ENCODE measurements around the gene UBL4B. TPM values are rescaled to one million over a fixed set of nuclear protein-coding genes. Genes with fewer than 3 reads are reported as not detected.

Gene UBL4B
- polyA plus RNA-seq, 1 experiment, result 34.8 TPM

- no peaks in the 10 kb centered on the region for H3K36me3 ChIP-seq (ENCODE audit: control insufficient read depth, insufficient read depth, low read length)
- H3K4me3 ChIP-seq (ENCODE audit: low read depth, low read length), result no peak overlapping the region
- ChIA-PET POLR2A (interaction anchor here (0.6 kb wide), 1 partner anchor 93 kb away, joined by 3 read pairs; no protein-coding TSS in a partner anchor), CTCF (interaction anchor here (1.1 to 1.3 kb wide), 3 partner anchors 10 to 70 kb away, joined by 3 to 5 read pairs (median 3); no protein-coding TSS in a partner anchor)
- no peak for DNase-seq (ENCODE audit: low read depth)
- H3K27me3 ChIP-seq (ENCODE audit: control insufficient read depth, insufficient read depth, low read length), result peaks cover 29% of the 10 kb centered on the region
- TF ChIP-seq CTCF (IDR thresholded peaks at IDR 0.05; ENCODE audit: insufficient read depth, low read depth, low read length), result no peak
Measured at GRCh38 chr1:110132682-110133081, 20.4 kb downstream of the UBL4B start.

GRCh38 chr1:110133436-110133835, 21.2 kb downstream of the UBL4B start:
- DNase-seq (ENCODE audit: low read depth), result no peak
- ChIA-PET POLR2A (no interaction called here), CTCF (interaction anchor here (1.0 to 1.4 kb wide), 5 partner anchors 9 to 69 kb away, joined by 3 to 4 read pairs (median 3); no protein-coding TSS in a partner anchor)

GRCh38 chr1:110134050-110134595, 21.9 kb downstream of the UBL4B start:
- Histone ChIP-seq H3K27me3 (ENCODE audit: control insufficient read depth, insufficient read depth, low read length) (peaks cover 28% of the 10 kb centered on the region), H3K4me3 (ENCODE audit: low read depth, low read length) (no peak overlapping the region), H3K36me3 (ENCODE audit: control insufficient read depth, insufficient read depth, low read length) (no peaks in the 10 kb centered on the region)
- CTCF ChIA-PET, result interaction anchor here (1.0 to 1.4 kb wide), 4 partner anchors 8 to 63 kb away, joined by 3 to 4 read pairs (median 3); no protein-coding TSS in a partner anchor
- POLR2A ChIA-PET, result no interaction called here
- no peak for TF ChIP-seq CTCF (IDR thresholded peaks at IDR 0.05; ENCODE audit: insufficient read depth, low read depth, low read length)
- no peak for DNase-seq (ENCODE audit: low read depth)

More at GRCh38 chr1:110133436-110133835, 21.2 kb downstream of the UBL4B start:
- H3K36me3 ChIP-seq (ENCODE audit: control insufficient read depth, insufficient read depth, low read length), result no peaks in the 10 kb centered on the region
- H3K27me3 ChIP-seq (ENCODE audit: control insufficient read depth, insufficient read depth, low read length), result peaks cover 29% of the 10 kb centered on the region
- H3K4me3 ChIP-seq (ENCODE audit: low read depth, low read length), result no peak overlapping the region
- TF ChIP-seq CTCF (IDR thresholded peaks at IDR 0.05; ENCODE audit: insufficient read depth, low read depth, low read length), result no peak

- no peak for DNase-seq (ENCODE audit: low read depth)
- Histone ChIP-seq H3K27me3 (ENCODE audit: control insufficient read depth, insufficient read depth, low read length) (peaks cover 21% of the 10 kb centered on the region), H3K36me3 (ENCODE audit: control insufficient read depth, insufficient read depth, low read length) (no peaks in the 10 kb centered on the region), H3K4me3 (ENCODE audit: low read depth, low read length) (no peak overlapping the region)
- POLR2A ChIA-PET, result no interaction called here
- no peak for TF ChIP-seq CTCF (IDR thresholded peaks at IDR 0.05; ENCODE audit: insufficient read depth, low read depth, low read length)
- CTCF ChIA-PET, result interaction anchor here (0.8 to 1.3 kb wide), 2 partner anchors 8 to 11 kb away, joined by 3 to 4 read pairs; no protein-coding TSS in a partner anchor
Measured at GRCh38 chr1:110135246-110135645, 23.0 kb downstream of the UBL4B start.

GRCh38 chr1:110135666-110136065, 23.4 kb downstream of the UBL4B start:
- Histone ChIP-seq H3K4me3 (ENCODE audit: low read depth, low read length) (no peak overlapping the region), H3K36me3 (ENCODE audit: control insufficient read depth, insufficient read depth, low read length) (no peaks in the 10 kb centered on the region), H3K27me3 (ENCODE audit: control insufficient read depth, insufficient read depth, low read length) (peaks cover 18% of the 10 kb centered on the region)
- no peak for TF ChIP-seq CTCF (IDR thresholded peaks at IDR 0.05; ENCODE audit: insufficient read depth, low read depth, low read length)
- CTCF ChIA-PET, result interaction anchor here (1.0 to 1.3 kb wide), 2 partner anchors 11 to 82 kb away, joined by 3 to 4 read pairs; no protein-coding TSS in a partner anchor
- POLR2A ChIA-PET, result no interaction called here
- no peak for DNase-seq (ENCODE audit: low read depth)
